ENCODE data around the gene GNB1. TPM values are rescaled to one million over a fixed set of nuclear protein-coding genes. Genes with fewer than 3 reads are reported as not detected.

Gene GNB1
- total and polyA plus RNA-seq, 9 of the 15 experiments (the other 6 are each of a cell fraction or from before 2014, with no cell fraction given) = 34.3 to 388 (median 114) TPM

DNA sequence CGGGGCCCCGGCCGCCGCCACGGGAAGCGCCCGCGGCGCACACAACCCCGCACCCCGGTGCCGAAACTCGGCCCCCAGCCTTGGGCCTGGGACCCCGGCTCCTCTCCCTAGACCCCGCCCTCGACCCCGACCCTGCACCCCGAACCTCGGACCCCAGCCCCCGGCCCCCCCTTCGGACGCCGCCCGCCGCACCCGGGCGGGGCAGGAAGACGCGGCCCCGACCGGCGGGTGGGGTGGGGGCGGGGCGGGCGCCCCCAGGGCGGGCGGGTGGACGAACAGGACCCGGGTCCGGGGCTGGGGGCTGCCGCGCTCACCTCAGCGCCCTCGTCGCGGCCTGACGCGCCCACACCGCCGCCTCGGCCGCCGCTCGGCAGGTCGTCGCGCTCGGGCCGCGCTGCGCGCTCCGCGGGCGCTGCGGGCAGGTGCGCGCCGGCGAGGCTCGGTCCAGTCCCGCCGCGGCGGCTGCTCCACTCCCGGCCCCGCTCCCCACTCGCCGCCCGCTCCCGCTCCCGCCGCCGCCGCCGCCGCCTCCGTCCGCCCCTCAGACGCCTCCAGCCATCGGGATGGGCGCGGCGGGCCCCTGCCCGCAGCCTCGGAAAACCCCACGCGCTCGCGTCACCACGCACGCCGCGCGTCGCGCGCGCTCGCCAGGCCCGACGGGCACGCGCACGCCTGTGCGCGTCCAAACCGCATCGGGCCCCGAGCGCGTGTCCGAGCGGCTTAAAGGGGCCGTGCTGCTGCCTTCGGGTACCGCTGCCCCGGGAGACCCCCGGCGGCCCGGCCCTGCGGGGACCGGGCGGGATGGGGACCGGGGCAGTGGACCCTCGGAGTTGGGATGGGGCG lies at the start of gene GNB1 (continued):
- TF ChIP-seq, protein P1, sequence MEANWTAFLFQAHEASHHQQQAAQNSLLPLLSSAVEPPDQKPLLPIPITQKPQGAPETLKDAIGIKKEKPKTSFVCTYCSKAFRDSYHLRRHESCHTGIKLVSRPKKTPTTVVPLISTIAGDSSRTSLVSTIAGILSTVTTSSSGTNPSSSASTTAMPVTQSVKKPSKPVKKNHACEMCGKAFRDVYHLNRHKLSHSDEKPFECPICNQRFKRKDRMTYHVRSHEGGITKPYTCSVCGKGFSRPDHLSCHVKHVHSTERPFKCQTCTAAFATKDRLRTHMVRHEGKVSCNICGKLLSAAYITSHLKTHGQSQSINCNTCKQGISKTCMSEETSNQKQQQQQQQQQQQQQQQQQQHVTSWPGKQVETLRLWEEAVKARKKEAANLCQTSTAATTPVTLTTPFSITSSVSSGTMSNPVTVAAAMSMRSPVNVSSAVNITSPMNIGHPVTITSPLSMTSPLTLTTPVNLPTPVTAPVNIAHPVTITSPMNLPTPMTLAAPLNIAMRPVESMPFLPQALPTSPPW (CRISPR knock-in tag; IDR thresholded peaks at IDR 0.05) = peak; percentile 91
- TF ChIP-seq POLR2B (IDR thresholded peaks at IDR 0.05; ENCODE audit: low read depth, partially characterized antibody) = no peak
- no peak for TF ChIP-seq NFIX (CRISPR knock-in tag; IDR thresholded peaks at IDR 0.05; ENCODE audit: low read depth)
- no peak for TF ChIP-seq NCOA1 (IDR thresholded peaks at IDR 0.05; ENCODE audit: low read depth)
- no peak for TF ChIP-seq ARID3A (IDR thresholded peaks at IDR 0.05; ENCODE audit: borderline replicate concordance, low read depth, low read length)
- peak; percentile 72 for TF ChIP-seq JUND (IDR thresholded peaks at IDR 0.05; ENCODE audit: borderline replicate concordance, low read depth, low read length)
- no peak; the same call in 2 of the 3 replicates for TF ChIP-seq JUND (tag; IDR thresholded peaks at IDR 0.05; ENCODE audit: borderline replicate concordance, low read depth, low read length)
- TF ChIP-seq ZNF197 (CRISPR knock-in tag; IDR thresholded peaks at IDR 0.05; ENCODE audit: low read depth) = peak; percentile 96
- TF ChIP-seq ZNF561 (CRISPR knock-in tag; conservative IDR thresholded peaks at IDR 0.05) = no peak
- no peak for TF ChIP-seq SLC30A9 (CRISPR knock-in tag; IDR thresholded peaks at IDR 0.05)
- TF ChIP-seq, protein P2, sequence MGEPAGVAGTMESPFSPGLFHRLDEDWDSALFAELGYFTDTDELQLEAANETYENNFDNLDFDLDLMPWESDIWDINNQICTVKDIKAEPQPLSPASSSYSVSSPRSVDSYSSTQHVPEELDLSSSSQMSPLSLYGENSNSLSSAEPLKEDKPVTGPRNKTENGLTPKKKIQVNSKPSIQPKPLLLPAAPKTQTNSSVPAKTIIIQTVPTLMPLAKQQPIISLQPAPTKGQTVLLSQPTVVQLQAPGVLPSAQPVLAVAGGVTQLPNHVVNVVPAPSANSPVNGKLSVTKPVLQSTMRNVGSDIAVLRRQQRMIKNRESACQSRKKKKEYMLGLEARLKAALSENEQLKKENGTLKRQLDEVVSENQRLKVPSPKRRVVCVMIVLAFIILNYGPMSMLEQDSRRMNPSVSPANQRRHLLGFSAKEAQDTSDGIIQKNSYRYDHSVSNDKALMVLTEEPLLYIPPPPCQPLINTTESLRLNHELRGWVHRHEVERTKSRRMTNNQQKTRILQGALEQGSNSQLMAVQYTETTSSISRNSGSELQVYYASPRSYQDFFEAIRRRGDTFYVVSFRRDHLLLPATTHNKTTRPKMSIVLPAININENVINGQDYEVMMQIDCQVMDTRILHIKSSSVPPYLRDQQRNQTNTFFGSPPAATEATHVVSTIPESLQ (CRISPR knock-in tag; IDR thresholded peaks at IDR 0.05) = no peak
- peak in 1 of 2 experiments; percentile 50; a peak in 1 of 4 replicates for TF ChIP-seq TBL1XR1 (IDR thresholded peaks at IDR 0.05; ENCODE audit: low read length in 2 of 2)
